Measurements from ENCODE around the gene GOLGA8A.
"Not testable (repeated sequence)": the region's sequence is repeated elsewhere in the genome, so short reads cannot be mapped to it uniquely, and the experiment has no call there.

GOLGA8A gene

DNA sequence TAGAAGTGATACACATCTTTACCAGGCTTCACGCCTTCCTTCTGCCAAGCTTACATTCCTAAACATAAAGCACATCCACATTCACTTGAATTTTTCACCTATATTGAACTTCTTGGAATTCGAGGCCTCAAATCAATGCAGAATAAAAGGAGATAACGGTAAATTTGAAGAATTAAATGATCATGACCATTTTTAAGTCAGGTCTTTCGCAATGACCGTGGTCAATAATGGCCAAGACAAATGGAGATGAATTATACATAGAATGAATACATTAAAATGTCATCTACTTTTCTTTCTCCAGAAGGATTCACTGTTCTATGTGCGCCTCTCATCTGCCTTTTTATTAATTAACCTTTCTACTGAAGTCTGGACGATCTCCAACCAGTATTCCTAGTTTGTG lies 5.3 kb upstream of the GOLGA8A start:
- H3K27ac ChIP-seq: no peak overlapping the region

DNA sequence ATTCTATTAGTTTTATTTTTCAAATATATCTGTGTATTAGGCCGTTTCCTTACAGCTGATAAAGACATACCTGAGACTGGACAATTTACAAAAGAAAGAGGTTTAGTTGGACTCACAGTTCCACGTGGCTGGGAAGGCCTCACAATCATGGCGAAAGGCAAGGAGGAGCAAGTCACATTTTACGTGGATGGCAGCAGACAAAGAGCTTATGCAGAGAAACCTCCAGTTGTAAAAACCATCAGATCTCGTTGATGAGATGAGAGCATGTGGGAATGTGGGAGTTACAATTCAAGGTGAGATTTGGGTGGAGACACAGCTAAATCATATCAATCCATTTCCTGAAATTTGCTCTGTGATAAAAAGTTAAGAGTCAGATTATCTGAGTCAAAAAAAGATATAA lies 2.3 kb upstream of the GOLGA8A start:
- peaks cover 0 to 11% (median 7%) of the 10 kb centered on the region in 10 experiments; a peak in 12 of 20 replicates for H3K4me1 ChIP-seq
- H3K27ac ChIP-seq: no peak overlapping the region
- H3K4me3 ChIP-seq: no peak overlapping the region
- H3K9ac ChIP-seq: no peak overlapping the region
- H3K36me3 ChIP-seq: peaks cover 0 to 4% (median 2%) of the 10 kb centered on the region in 11 experiments; a peak in 10 of 22 replicates
- TF ChIP-seq Cebpa-rat (IDR thresholded peaks at IDR 0.05): no peak
- no peak overlapping the region for H3K4me2 ChIP-seq
- H4K20me1 ChIP-seq: peaks cover 0 to 21% (median 16%) of the 10 kb centered on the region in 11 experiments; a peak in 19 of 22 replicates
- no peaks in the 10 kb centered on the region for H3K27me3 ChIP-seq
- no peaks in the 10 kb centered on the region for H3K9me3 ChIP-seq (replicated peaks in 1 of 11)

More for the DNA sequence above, 5.3 kb upstream of the GOLGA8A start:
- Histone ChIP-seq H3K4me2 (no peak overlapping the region), H3K4me1 (peaks cover 0 to 4% (median 0%) of the 10 kb centered on the region in 10 experiments; a peak in 1 of 20 replicates), H3K27me3 (no peaks in the 10 kb centered on the region), H3K9ac (no peak overlapping the region), H3K36me3 (no peaks in the 10 kb centered on the region), H3K9me3 (replicated peaks in 1 of 11) (no peaks in the 10 kb centered on the region), H4K20me1 (no peaks in the 10 kb centered on the region), H3K4me3 (no peak overlapping the region)
- TF ChIP-seq Cebpa-rat (IDR thresholded peaks at IDR 0.05): peak in 1 of 11 experiments; percentile 25; a peak in 1 of 22 replicates

DNA sequence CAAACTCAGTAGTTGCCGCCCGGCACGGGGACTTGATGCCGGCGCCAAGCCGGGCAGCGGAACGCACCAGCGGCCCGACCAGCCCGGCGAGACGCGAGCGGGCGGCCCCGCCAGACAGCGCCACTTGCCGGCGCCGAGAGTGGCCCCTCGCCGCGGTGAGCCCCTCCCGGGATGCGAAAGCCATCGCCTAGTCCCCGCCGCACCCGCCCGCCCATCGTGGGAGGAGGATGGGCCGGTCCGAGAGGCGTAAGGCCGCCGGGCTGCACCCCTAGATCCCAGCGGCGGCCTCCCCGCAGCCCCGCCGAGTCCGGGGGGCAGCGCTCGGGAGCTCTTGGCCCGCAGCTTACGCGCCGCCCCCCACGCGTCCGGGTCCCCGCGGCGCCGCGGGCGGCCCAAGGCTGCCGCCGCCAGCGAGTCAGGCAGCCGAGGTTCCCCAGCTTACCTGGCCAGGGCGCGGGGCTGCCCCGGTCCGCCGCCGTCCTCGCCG lies 609 bp downstream of the GOLGA8A start:
- Histone ChIP-seq H3K36me3 (peaks cover 0 to 25% (median 14%) of the 10 kb centered on the region in 11 experiments; a peak in 17 of 22 replicates), H3K9ac (peak overlapping the region; percentile 74 to 87 (median 80)), H3K27me3 (no peaks in the 10 kb centered on the region), H3K4me3 (peak overlapping the region; percentile 65 to 77 (median 72)), H3K4me2 (peak overlapping the region; percentile 54 to 85 (median 74); a peak in 21 of 22 replicates), H4K20me1 (peaks cover 0 to 47% (median 28%) of the 10 kb centered on the region in 11 experiments; a peak in 19 of 22 replicates), H3K9me3 (replicated peaks in 1 of 11) (no peaks in the 10 kb centered on the region), H3K4me1 (peaks cover 0 to 11% (median 7%) of the 10 kb centered on the region in 10 experiments; a peak in 12 of 20 replicates), H3K27ac (peak overlapping the region in 10 of 11 experiments; percentile 59 to 78 (median 72); a peak in 20 of 22 replicates)
- TF ChIP-seq Cebpa-rat (IDR thresholded peaks at IDR 0.05): no peak

- no peak for TF ChIP-seq Cebpa-rat (IDR thresholded peaks at IDR 0.05)
- peaks cover 0 to 11% (median 7%) of the 10 kb centered on the region in 10 experiments; a peak in 12 of 20 replicates for H3K4me1 ChIP-seq
- H3K9ac ChIP-seq: peak overlapping the region; percentile 74 to 87 (median 80)
- no peaks in the 10 kb centered on the region for H3K9me3 ChIP-seq (replicated peaks in 1 of 11)
- H3K4me3 ChIP-seq: peak overlapping the region; percentile 65 to 77 (median 72)
- H3K36me3 ChIP-seq: peaks cover 0 to 29% (median 21%) of the 10 kb centered on the region in 11 experiments; a peak in 17 of 22 replicates
- peak overlapping the region in 10 of 11 experiments; percentile 59 to 78 (median 72); a peak in 20 of 22 replicates for H3K27ac ChIP-seq
- H3K4me2 ChIP-seq: peak overlapping the region; percentile 54 to 85 (median 74)
- H4K20me1 ChIP-seq: peaks cover 0 to 54% (median 29%) of the 10 kb centered on the region in 11 experiments; a peak in 19 of 22 replicates
- H3K27me3 ChIP-seq: no peaks in the 10 kb centered on the region
Measured at GRCh38 chr15:34436126-34436955, 1.3 kb downstream of the GOLGA8A start.

GRCh38 chr15:34435658-34436057 lies 1.9 kb downstream of the GOLGA8A start:
- H3K27ac ChIP-seq: no peak overlapping the region
- H3K27me3 ChIP-seq: no peaks in the 10 kb centered on the region
- no peaks in the 10 kb centered on the region for H3K9me3 ChIP-seq (replicated peaks in 1 of 11)
- peak overlapping the region; percentile 65 to 77 (median 72); a peak in 17 of 20 replicates for H3K4me3 ChIP-seq
- H3K4me2 ChIP-seq: peak overlapping the region; percentile 54 to 85 (median 74)
- no peak for TF ChIP-seq Cebpa-rat (IDR thresholded peaks at IDR 0.05)
- H3K36me3 ChIP-seq: peaks cover 0 to 30% (median 21%) of the 10 kb centered on the region in 11 experiments; a peak in 18 of 22 replicates
- H3K9ac ChIP-seq: peak overlapping the region in 10 of 11 experiments; percentile 74 to 87 (median 80); a peak in 17 of 22 replicates
- peaks cover 0 to 11% (median 7%) of the 10 kb centered on the region in 10 experiments; a peak in 12 of 20 replicates for H3K4me1 ChIP-seq
- H4K20me1 ChIP-seq: peaks cover 0 to 56% (median 29%) of the 10 kb centered on the region in 11 experiments; a peak in 19 of 22 replicates

GRCh38 chr15:34434627-34435305 lies 2.8 kb downstream of the GOLGA8A start:
- no peaks in the 10 kb centered on the region for H3K9me3 ChIP-seq (replicated peaks in 1 of 11)
- H3K9ac ChIP-seq: no peak overlapping the region
- H3K4me1 ChIP-seq: peaks cover 0 to 11% (median 7%) of the 10 kb centered on the region in 10 experiments; a peak in 12 of 20 replicates
- no peak overlapping the region for H3K4me3 ChIP-seq
- no peak overlapping the region for H3K27ac ChIP-seq
- no peak overlapping the region; a peak in 1 of 22 replicates for H3K4me2 ChIP-seq
- H3K27me3 ChIP-seq: no peaks in the 10 kb centered on the region
- peaks cover 0 to 64% (median 31%) of the 10 kb centered on the region in 11 experiments; a peak in 19 of 22 replicates for H4K20me1 ChIP-seq
- no peak for TF ChIP-seq Cebpa-rat (IDR thresholded peaks at IDR 0.05)
- H3K36me3 ChIP-seq: peaks cover 0 to 39% (median 21%) of the 10 kb centered on the region in 11 experiments; a peak in 18 of 22 replicates

DNA sequence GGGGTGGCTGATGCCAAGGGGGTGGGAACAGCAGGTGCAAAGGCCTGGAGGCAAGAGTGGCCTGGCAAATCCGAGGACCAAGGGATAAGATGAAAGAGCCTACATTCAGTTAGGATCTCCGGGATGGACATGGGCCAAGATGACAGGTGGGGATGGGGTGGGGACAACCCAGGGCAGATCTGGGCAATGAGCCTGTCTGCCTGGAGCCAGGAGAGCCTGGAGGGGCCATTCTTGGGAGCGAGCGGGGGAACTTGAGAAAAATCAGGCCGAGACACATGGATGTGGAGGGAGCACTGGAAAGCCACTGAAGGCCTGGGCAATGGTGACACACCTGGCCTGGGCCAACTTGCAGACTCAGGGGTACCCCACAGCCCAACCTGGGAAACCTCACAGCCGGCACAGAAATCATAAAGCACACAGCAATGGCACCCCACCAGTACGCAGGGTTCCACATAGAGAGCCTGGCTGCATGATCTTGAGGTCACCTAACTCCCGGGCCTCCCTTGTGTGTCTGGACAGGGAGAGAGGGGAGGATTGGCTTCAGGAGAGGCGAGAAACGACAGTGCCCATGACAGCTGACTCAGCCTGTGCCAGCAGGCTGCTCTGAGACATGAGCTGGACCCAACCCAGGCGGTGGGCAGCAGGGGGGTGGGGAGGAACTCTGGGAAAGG lies 3.5 kb downstream of the GOLGA8A start:
- peaks cover 0 to 40% (median 21%) of the 10 kb centered on the region in 11 experiments; a peak in 18 of 22 replicates for H3K36me3 ChIP-seq
- H3K27me3 ChIP-seq; H3K9ac ChIP-seq; H3K4me2 ChIP-seq; H3K4me3 ChIP-seq; H3K9me3 ChIP-seq (replicated peaks in 1 of 11); H3K27ac ChIP-seq: not testable (repeated sequence)
- H3K4me1 ChIP-seq: peaks cover 0 to 11% (median 7%) of the 10 kb centered on the region in 10 experiments; a peak in 12 of 20 replicates
- peaks cover 0 to 70% (median 31%) of the 10 kb centered on the region in 11 experiments; a peak in 19 of 22 replicates for H4K20me1 ChIP-seq

GRCh38 chr15:34430642-34431041 lies 7.0 kb downstream of the GOLGA8A start:
- not testable (repeated sequence) for H3K4me3 ChIP-seq
- H4K20me1 ChIP-seq: peaks cover 0 to 62% (median 24%) of the 10 kb centered on the region in 11 experiments; a peak in 19 of 22 replicates

DNA sequence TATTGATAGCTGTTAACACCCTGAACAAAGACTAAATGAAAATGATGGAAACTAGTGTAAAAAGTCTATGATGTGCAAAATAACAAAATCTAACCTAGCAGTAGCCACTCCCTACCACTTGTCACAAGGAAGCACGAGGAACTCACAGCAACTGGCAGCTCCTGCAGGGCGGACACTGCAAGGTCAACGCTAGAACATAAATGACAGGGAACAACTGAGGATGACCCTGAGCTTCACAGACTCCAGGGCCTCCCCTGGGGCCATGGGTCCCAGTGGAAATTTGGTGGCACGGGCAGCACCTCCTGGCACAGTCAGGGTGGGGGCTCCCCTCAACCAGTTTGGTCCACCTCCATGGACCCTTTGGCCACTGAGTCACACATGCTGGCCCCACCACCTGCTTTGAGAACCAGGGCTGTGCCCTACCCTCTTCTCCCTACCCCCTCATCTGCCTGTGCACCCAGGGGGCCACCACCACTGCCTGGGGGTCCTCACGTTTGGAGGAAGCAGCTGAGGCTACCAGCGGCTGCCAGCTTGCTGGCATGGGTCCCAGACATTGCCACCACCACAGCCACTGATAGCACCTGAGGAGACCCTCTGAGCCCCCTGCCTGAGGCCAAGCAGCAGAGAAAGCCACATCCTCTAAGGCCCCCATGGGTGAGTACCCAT lies 14.1 kb downstream of the GOLGA8A start:
- H3K27ac ChIP-seq; H4K20me1 ChIP-seq; H3K4me2 ChIP-seq; H3K4me3 ChIP-seq; H3K9me3 ChIP-seq (replicated peaks in 1 of 11); H3K36me3 ChIP-seq; H3K9ac ChIP-seq; H3K27me3 ChIP-seq; H3K4me1 ChIP-seq: not testable (repeated sequence)

More at GRCh38 chr15:34430642-34431041, 7.0 kb downstream of the GOLGA8A start:
- peaks cover 0 to 40% (median 21%) of the 10 kb centered on the region in 11 experiments; a peak in 19 of 22 replicates for H3K36me3 ChIP-seq
- H3K9ac ChIP-seq; H3K27ac ChIP-seq; H3K9me3 ChIP-seq (replicated peaks in 1 of 11); H3K4me2 ChIP-seq; H3K27me3 ChIP-seq; H3K4me1 ChIP-seq: not testable (repeated sequence)

DNA sequence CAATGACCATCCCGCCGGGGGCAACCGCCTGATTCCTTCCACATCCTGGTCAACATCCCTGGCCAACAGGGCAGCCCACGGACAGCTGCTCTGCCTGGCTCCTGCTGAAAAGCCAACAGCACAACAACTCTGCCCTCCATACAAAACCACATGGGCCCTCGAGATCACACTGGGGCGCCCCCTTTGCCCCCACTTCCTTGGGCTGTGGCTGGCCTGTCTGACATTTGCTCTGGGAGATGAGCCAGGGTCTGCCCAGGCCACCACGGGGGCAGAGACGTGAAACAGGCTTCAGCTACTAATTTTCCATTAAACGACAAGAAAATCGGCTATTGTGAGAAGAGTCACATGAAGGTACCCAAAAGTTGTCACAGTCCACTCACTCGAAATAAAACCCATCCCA lies 16.7 kb downstream of the GOLGA8A start:
- H3K4me2 ChIP-seq; H3K4me1 ChIP-seq; H3K9me3 ChIP-seq (replicated peaks in 1 of 11); H3K9ac ChIP-seq; H3K27me3 ChIP-seq; H3K4me3 ChIP-seq; H3K27ac ChIP-seq; H4K20me1 ChIP-seq; H3K36me3 ChIP-seq: not testable (repeated sequence)

- not testable (repeated sequence) for H3K9ac ChIP-seq; H3K27ac ChIP-seq; H3K4me3 ChIP-seq; H3K27me3 ChIP-seq; H4K20me1 ChIP-seq; H3K4me2 ChIP-seq; H3K9me3 ChIP-seq (replicated peaks in 1 of 11); H3K36me3 ChIP-seq; H3K4me1 ChIP-seq
Measured at GRCh38 chr15:34418435-34418834, 19.2 kb downstream of the GOLGA8A start.

Measured in BLaER1 treated with 17β-estradiol and CSF1 and Interleukin-3, amounts not matched to agents 10 nM and 100 nM (cell line).